SHP77 (cell line): ENCODE data around the gene MIS12.

Source experiments
- DNase-seq, 2 experiments: peaks; one replicate each; lab custom pipeline; 2025; lab: John Stamatoyannopoulos, UW

The MIS12 gene

GRCh38 chr17:5535436-5535835, 49.1 kb downstream of the MIS12 start:
- no peak for DNase-seq

GRCh38 chr17:5536866-5537650, 50.7 kb downstream of the MIS12 start:
- DNase-seq, result no peak

GRCh38 chr17:5539286-5539685, 52.9 kb downstream of the MIS12 start:
- no peak for DNase-seq

- no peak for DNase-seq
These were observed 54.0 kb downstream of the MIS12 start for GRCh38 chr17:5540321-5540720.
